Testis (tissue), 2 donors: Measurements from ENCODE around the gene CCDC178.

Experiments
- CTCF ChIP-seq, 3 experiments: fragments of 450-650 bp in 2 of 3; fragments of 200-600 bp in 1 of 3; sonication (generic) in 1 of 3; IDR thresholded peaks; one replicate each; pipeline ENCODE4 v1.5.1; 2016 to 2019; ENCODE audit warnings: antibody characterized with exemption in 3 of 3, mild to moderate bottlenecking in 2 of 3, moderate library complexity in 1 of 3
- POLR2A ChIP-seq: fragments of 450-650 bp; IDR thresholded peaks from one replicate; pipeline ENCODE4 v1.6.1; 2017; ENCODE audit warnings: antibody characterized with exemption, mild to moderate bottlenecking, moderate library complexity

GRCh38 chr18:32899819-32900218 lies 540.7 kb downstream of the CCDC178 start:
- TF ChIP-seq POLR2A (no peak), CTCF (IDR thresholded peaks at IDR 0.05) (no peak)
